Endothelial cell of umbilical vein (primary cell): ENCODE measurements around the gene GPR87.

Experiments used
- POLR2A ChIP-seq: IDR thresholded peaks from 2 replicates; pipeline ENCODE4 v1.6.1; 2012; ENCODE audit warnings: low read depth, mild to moderate bottlenecking, control low read depth, low read length
- TF ChIP-seq, protein P1 (sequence below), 2 donors: IDR thresholded peaks; 1 replicate in 1 of 2; 2 replicates in 1 of 2; pipeline ENCODE4 v1.5.1; 2011; ENCODE audit warnings: low read length in 2 of 2, mild to moderate bottlenecking in 2 of 2, moderate library complexity in 2 of 2, control low read depth in 1 of 2, inconsistent platforms in 1 of 2, low read depth in 1 of 2; ENCODE audit not compliant: insufficient read depth in 1 of 2; ENCODE audit errors: extremely low read depth in 1 of 2

DNA sequence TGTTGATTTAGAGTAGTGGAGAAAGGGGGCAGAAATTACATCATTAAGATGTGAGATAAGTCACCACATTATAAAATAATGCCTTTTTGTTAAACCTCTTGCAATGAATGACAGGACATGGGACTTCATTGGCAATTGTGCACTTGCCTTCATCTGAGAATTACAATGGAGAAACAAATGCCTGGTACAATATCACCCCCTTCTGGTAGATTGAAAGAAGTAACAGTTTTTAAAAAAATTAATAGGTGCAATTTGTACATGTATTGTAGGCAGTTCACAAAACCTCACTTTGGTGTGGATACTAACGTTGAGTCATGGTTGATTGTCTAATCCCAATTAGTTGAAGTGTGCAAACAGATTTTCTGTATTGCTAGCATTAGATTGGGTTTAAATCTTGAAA is 33.7 kb downstream of the GPR87 start:
- TF ChIP-seq, protein P1, sequence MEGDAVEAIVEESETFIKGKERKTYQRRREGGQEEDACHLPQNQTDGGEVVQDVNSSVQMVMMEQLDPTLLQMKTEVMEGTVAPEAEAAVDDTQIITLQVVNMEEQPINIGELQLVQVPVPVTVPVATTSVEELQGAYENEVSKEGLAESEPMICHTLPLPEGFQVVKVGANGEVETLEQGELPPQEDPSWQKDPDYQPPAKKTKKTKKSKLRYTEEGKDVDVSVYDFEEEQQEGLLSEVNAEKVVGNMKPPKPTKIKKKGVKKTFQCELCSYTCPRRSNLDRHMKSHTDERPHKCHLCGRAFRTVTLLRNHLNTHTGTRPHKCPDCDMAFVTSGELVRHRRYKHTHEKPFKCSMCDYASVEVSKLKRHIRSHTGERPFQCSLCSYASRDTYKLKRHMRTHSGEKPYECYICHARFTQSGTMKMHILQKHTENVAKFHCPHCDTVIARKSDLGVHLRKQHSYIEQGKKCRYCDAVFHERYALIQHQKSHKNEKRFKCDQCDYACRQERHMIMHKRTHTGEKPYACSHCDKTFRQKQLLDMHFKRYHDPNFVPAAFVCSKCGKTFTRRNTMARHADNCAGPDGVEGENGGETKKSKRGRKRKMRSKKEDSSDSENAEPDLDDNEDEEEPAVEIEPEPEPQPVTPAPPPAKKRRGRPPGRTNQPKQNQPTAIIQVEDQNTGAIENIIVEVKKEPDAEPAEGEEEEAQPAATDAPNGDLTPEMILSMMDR (IDR thresholded peaks at IDR 0.05; ENCODE audit: extremely low read depth in 1 of 2, insufficient read depth in 1 of 2, low read depth in 1 of 2, low read length in 2 of 2) = peak; percentile 30 to 42
- no peak for TF ChIP-seq POLR2A
